ENCODE data around the gene PPT1. TPM values are rescaled to one million over a fixed set of nuclear protein-coding genes. Genes with fewer than 3 reads are reported as not detected.

PPT1 gene
- total and polyA plus RNA-seq, 4 donors: 73.2 to 152 (median 125) TPM

DNA sequence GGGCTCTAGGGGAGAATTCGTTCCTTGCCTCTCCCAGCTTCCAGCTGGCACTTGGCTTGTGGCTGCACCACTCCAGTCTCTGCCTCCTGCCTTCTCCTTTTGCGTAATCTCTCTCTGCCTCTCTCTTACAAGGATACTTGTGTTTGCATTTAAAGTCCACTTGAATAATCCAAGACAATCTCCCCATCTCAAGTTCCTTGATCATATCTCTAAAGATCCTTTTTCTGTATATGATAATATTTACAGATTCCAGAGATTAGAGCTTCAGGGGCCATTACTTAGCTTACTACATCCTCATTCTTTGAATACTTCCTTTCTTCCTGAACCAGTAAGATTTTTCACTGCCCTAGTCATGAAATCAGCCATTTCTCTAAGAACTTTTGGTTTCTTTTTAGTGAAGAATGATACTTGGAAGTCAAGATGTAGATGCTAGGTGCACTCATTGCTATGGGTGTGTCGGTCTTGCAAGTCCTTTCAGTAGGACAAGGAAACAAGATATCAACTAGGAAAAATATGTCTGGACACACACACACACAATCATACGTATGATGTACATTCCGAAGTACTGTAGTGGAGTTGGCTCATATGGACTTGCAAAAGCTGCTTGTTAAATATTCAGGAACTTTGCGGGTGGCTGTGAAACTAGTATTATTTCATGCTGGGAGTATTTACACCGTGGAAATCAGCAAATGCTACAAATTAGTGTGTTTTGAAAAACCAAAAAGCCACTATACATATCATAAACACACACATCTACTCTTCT is 43.3 kb upstream of the PPT1 start:
- H3K9ac ChIP-seq (ENCODE audit: insufficient read depth in 1 of 2, low read length in 2 of 2): no peak overlapping the region
- H3K27ac ChIP-seq (ENCODE audit: low read depth in 1 of 2, low read length in 1 of 2): peak overlapping the region in 1 of 2 donors; percentile 59
- 56 to 75% methylated on average over 7 of the region's 7 CpGs for WGBS, 2 donors
- ATAC-seq (ENCODE audit: insufficient read depth, low FRiP score): peak; percentile 49
- no peak for TF ChIP-seq CTCF (IDR thresholded peaks at IDR 0.05; ENCODE audit: control extremely low read depth, extremely low read depth)
- H3K4me3 ChIP-seq: no peak overlapping the region
- DNase-seq: peak in 2 of 3 donors; percentile 14 to 47
- no peaks in the 10 kb centered on the region for H3K4me1 ChIP-seq (ENCODE audit: control insufficient read depth in 5 of 5, insufficient read depth in 5 of 5, low read length in 5 of 5)
- no peaks in the 10 kb centered on the region for H3K9me3 ChIP-seq (ENCODE audit: control insufficient read depth in 4 of 4, insufficient read depth in 3 of 4, low read length in 3 of 4)
- H3K27me3 ChIP-seq (ENCODE audit: control insufficient read depth in 3 of 3, insufficient read depth in 3 of 3, low read length in 2 of 3): peaks cover 0 to 13% (median 10%) of the 10 kb centered on the region in 3 donors
- no peaks in the 10 kb centered on the region for H3K36me3 ChIP-seq (ENCODE audit: control insufficient read depth in 4 of 4, insufficient read depth in 4 of 4, low read length in 4 of 4)

DNA sequence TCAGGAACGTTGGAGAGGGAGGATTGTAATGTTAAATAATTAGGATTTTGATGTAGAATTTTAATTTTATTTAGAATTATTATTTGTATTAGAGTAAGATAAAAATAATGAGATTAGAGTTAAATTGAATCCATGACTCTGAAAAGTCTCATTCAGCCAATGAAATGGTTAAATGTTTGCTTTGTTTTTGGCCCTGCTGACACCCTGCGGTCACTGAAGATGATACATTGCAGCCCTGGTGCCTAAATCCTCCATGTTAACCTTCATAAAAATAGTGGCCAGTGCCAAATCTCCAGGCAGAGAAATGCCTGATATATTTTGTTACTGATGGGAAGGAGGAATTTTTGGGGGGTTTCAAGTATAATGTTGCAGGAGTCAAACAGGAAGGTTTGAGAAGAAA is 36.8 kb upstream of the PPT1 start:
- Histone ChIP-seq H3K4me1 (ENCODE audit: control insufficient read depth in 5 of 5, insufficient read depth in 5 of 5, low read length in 5 of 5) (peaks cover 0 to 6% (median 0%) of the 10 kb centered on the region in 5 donors), H3K4me3 (no peak overlapping the region), H3K9me3 (ENCODE audit: control insufficient read depth in 4 of 4, insufficient read depth in 3 of 4, low read length in 3 of 4) (no peaks in the 10 kb centered on the region), H3K9ac (ENCODE audit: insufficient read depth in 1 of 2, low read length in 2 of 2) (no peak overlapping the region), H3K36me3 (ENCODE audit: control insufficient read depth in 4 of 4, insufficient read depth in 4 of 4, low read length in 4 of 4) (no peaks in the 10 kb centered on the region), H3K27ac (ENCODE audit: low read depth in 1 of 2, low read length in 1 of 2) (no peak overlapping the region), H3K27me3 (ENCODE audit: control insufficient read depth in 3 of 3, insufficient read depth in 3 of 3, low read length in 2 of 3) (peaks cover 0 to 12% (median 0%) of the 10 kb centered on the region in 3 donors)
- DNase-seq (no peak), ATAC-seq (ENCODE audit: insufficient read depth, low FRiP score) (no peak)
- no peak for TF ChIP-seq CTCF (IDR thresholded peaks at IDR 0.05; ENCODE audit: control extremely low read depth, extremely low read depth)
- WGBS, 2 donors: 61% methylated on average over 2 of the region's 2 CpGs

GRCh38 chr1:40133312-40133665 is 36.2 kb upstream of the PPT1 start:
- no peak for DNase-seq
- 70 to 84% methylated on average over 21 of the region's 21 CpGs for WGBS, 2 donors
- H3K4me3 ChIP-seq: no peak overlapping the region

More at GRCh38 chr1:40133312-40133665, 36.2 kb upstream of the PPT1 start:
- ATAC-seq (ENCODE audit: insufficient read depth, low FRiP score): no peak
- Histone ChIP-seq H3K36me3 (ENCODE audit: control insufficient read depth in 4 of 4, insufficient read depth in 4 of 4, low read length in 4 of 4) (no peaks in the 10 kb centered on the region), H3K9me3 (ENCODE audit: control insufficient read depth in 4 of 4, insufficient read depth in 3 of 4, low read length in 3 of 4) (no peaks in the 10 kb centered on the region), H3K9ac (ENCODE audit: insufficient read depth in 1 of 2, low read length in 2 of 2) (no peak overlapping the region), H3K27me3 (ENCODE audit: control insufficient read depth in 3 of 3, insufficient read depth in 3 of 3, low read length in 2 of 3) (peaks cover 0 to 12% (median 0%) of the 10 kb centered on the region in 3 donors), H3K4me1 (ENCODE audit: control insufficient read depth in 5 of 5, insufficient read depth in 5 of 5, low read length in 5 of 5) (peaks cover 0 to 6% (median 0%) of the 10 kb centered on the region in 5 donors), H3K27ac (ENCODE audit: low read depth in 1 of 2, low read length in 1 of 2) (no peak overlapping the region)
- TF ChIP-seq CTCF (IDR thresholded peaks at IDR 0.05; ENCODE audit: control extremely low read depth, extremely low read depth): no peak

Data from lung (tissue), 12 donors.